Calu3 (cell line): ENCODE data around the gene CHRNG. TPM values are rescaled to one million over a fixed set of nuclear protein-coding genes. Genes with fewer than 3 reads are reported as not detected.

Source experiments
- BruUV-seq: library from RNA; stranded (reverse); fragments of 400-500 nt; replicated peaks from 2 replicates; lab custom pipeline; 2021; lab: Mats Ljungman, UMichigan
- CTCF ChIA-PET: fragments of 300-600 bp; sonication (Branson Sonifier 250); formaldehyde crosslinking; loops from one replicate; lab custom pipeline; 2022; ENCODE audit warnings: antibody characterized with exemption; lab: Charles Lee
- DNase-seq: peaks from one replicate; pipeline ENCODE4 v3.0.0; 2022
- H3K27ac Mint-ChIP-seq: one replicate; pipeline ENCODE4 v1.8.0; 2022; ENCODE audit warnings: mixed read lengths; ENCODE audit not compliant: unreplicated experiment
- H3K27me3 Mint-ChIP-seq: one replicate; pipeline ENCODE4 v1.8.0; 2022; ENCODE audit warnings: mixed read lengths; ENCODE audit not compliant: unreplicated experiment
- H3K36me3 Mint-ChIP-seq: one replicate; pipeline ENCODE4 v1.8.0; 2022; ENCODE audit warnings: mild to moderate bottlenecking, moderate library complexity, mixed read lengths; ENCODE audit not compliant: insufficient read depth, unreplicated experiment
- H3K4me1 Mint-ChIP-seq: one replicate; pipeline ENCODE4 v1.8.0; 2022; ENCODE audit warnings: mild to moderate bottlenecking, low read depth, mixed read lengths; ENCODE audit not compliant: unreplicated experiment
- H3K4me3 Mint-ChIP-seq: one replicate; pipeline ENCODE4 v1.8.0; 2022; ENCODE audit warnings: mild to moderate bottlenecking, low read depth, moderate library complexity, mixed read lengths; ENCODE audit not compliant: unreplicated experiment
- H3K9me3 Mint-ChIP-seq: one replicate; pipeline ENCODE4 v1.8.0; 2022; ENCODE audit warnings: low read depth, mixed read lengths; ENCODE audit not compliant: unreplicated experiment
- CTCF ChIP-seq: fragments of 200-600 bp; IDR thresholded peaks from one replicate; pipeline ENCODE4 v1.8.0; 2022; ENCODE audit warnings: antibody characterized with exemption; ENCODE audit not compliant: unreplicated experiment
- intact Hi-C: fragments of 100-400 bp; cut with micrococcal nuclease; formaldehyde crosslinking; loops from one replicate; pipeline ENCODE4 v1.10.0; 2022; ENCODE audit not compliant: unreplicated experiment
- total RNA-seq: library from RNA; stranded (reverse); gene quantifications from 2 replicates; pipeline ENCODE4 v1.2.3, GENCODE V29; 2022

The CHRNG gene
- total RNA-seq, 1 experiment from 2014 or later = not detected

DNA sequence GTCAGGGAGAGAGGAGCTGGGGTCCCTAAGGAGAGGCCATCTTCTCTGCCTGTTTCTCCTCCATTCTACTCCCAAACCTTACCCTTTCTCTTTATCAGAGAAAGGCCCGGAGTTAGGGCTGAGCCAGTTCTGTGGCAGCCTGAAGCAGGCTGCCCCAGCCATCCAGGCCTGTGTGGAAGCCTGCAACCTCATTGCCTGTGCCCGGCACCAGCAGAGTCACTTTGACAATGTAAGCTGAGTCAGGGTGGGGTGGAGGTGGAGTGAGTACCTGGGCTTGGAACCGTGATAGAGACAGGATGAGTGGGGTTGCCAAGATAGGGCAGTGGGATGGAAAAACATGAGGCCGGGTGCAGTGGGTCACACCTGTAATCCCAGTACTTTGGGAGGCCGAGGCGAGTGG is 5.2 kb downstream of the CHRNG start:
- Mint-ChIP-seq H3K4me1 (peaks cover 17% of the 10 kb centered on the region), H3K27me3 (no peaks in the 10 kb centered on the region), H3K9me3 (peaks cover 2% of the 10 kb centered on the region), H3K36me3 (peaks cover 32% of the 10 kb centered on the region), H3K27ac (no peak overlapping the region), H3K4me3 (no peak overlapping the region)
- DNase-seq = no peak
- CTCF ChIA-PET = no interaction called here
- intact Hi-C loops = no loop called here
- TF ChIP-seq CTCF = no peak
- BruUV-seq = no TSS peak

DNA sequence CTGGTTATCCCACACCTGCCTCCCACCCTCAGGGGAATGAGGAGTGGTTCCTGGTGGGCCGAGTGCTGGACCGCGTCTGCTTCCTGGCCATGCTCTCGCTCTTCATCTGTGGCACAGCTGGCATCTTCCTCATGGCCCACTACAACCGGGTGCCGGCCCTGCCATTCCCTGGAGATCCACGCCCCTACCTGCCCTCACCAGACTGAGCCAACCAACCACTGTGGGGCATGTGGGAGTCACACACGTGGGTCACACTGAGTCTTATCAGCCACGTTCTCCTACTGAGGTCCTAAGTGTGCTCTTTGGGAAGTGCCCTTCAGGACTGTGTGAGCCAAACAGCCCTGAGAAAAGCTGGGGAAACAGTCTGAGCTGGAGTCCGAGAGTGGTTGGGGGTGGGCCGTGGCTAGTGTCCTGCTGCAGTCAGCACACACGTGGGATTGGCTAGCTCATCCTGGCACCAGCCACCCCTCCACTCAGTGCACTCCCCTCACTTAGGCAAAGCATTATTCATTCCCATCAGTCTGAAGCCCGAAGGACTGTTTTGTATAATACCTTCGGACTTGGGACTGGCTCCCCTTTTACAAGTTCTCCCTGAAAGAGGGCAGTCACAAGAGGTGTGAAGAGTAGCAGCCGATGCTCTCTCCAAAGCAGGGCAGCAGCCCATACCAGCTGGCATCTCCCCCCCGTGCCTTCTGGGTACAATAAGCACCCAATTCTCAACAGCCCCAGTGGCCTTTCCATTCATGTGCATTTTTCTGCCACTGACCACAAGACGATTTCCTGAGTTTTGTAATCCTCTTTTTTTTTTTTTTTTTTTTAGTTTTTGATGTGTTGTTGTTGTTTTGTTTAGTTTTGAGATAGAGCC is 6.3 kb downstream of the CHRNG start:
- BruUV-seq = no TSS peak
- Mint-ChIP-seq H3K27me3 (no peaks in the 10 kb centered on the region), H3K9me3 (peaks cover 2% of the 10 kb centered on the region), H3K4me1 (peaks cover 19% of the 10 kb centered on the region), H3K4me3 (no peak overlapping the region), H3K36me3 (peaks cover 33% of the 10 kb centered on the region), H3K27ac (no peak overlapping the region)
- no peak for DNase-seq
- intact Hi-C loops = no loop called here
- CTCF ChIA-PET = interaction anchor here (0.6 kb wide), 1 partner anchor 15 kb away, joined by 5 read pairs; no protein-coding TSS in a partner anchor
- TF ChIP-seq CTCF = no peak

DNA sequence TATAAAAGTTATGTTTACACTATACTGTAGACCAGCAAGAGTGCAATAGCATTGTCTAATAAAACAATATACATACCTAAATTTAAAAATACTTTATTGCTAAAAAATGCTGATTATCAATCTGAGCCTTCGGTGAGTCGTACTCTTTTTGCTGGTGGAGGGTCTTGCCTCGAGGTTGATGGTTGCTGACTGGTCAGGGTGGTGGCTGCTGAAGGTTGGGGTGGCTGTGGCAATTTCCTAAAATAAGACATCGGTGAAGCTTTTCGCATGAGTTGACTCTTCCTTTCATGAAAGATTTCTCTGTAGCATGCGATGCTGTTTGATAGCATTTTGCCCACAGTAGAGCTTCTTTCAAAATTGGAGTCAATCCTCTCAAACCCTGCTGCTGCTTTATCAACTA is 8.5 kb downstream of the CHRNG start:
- CTCF ChIA-PET = no interaction called here
- Mint-ChIP-seq H3K36me3 (peaks cover 52% of the 10 kb centered on the region), H3K9me3 (peaks cover 2% of the 10 kb centered on the region), H3K4me3 (no peak overlapping the region), H3K4me1 (peaks cover 28% of the 10 kb centered on the region), H3K27me3 (no peaks in the 10 kb centered on the region), H3K27ac (no peak overlapping the region)
- no peak for TF ChIP-seq CTCF
- BruUV-seq = no TSS peak
- no peak for DNase-seq
- intact Hi-C loops = no loop called here

DNA sequence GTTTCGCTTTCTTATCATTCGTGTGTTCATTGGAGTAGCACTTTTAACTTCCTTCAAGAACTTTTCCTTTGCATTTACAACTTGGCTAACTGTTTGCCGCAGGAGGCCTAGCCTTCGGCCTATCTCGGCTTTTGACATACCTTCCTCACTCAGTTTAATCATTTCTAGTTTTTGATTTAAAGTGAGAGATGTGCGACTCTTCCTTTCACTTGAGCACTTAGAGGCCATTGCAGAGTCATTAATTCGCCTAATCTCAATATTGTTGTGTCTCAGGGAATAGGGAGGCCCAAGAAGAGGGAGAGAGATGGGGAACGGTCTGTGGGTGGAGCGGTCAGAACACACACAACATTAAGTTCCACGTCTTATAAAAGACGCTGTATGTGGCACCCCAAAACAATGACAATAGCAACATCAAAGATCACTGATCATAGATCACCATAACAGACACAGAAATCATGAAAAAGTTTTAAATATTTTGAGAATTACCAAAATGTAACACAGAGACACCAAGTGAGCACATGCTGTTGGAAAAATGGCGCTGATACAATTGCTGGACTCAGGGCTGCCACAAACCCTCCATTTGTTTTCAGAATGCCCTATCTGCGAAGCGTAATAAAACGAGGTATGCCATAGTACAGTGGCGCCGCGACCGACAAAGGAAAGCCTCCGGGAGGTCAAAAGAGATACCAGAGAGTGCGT is 10.3 kb downstream of the CHRNG start:
- Mint-ChIP-seq H3K36me3 (peaks cover 55% of the 10 kb centered on the region), H3K27me3 (no peaks in the 10 kb centered on the region), H3K4me3 (peak overlapping the region; percentile 81), H3K4me1 (peaks cover 45% of the 10 kb centered on the region), H3K27ac (peak overlapping the region; percentile 78), H3K9me3 (peaks cover 2% of the 10 kb centered on the region)
- no peak for DNase-seq
- CTCF ChIA-PET = no interaction called here
- no peak for TF ChIP-seq CTCF
- intact Hi-C loops = no loop called here
- TSS peak; percentile 64 for BruUV-seq
